Lower lobe of right lung (tissue), 2 donors: ENCODE data around the gene ITGB7. TPM values are rescaled to one million over a fixed set of nuclear protein-coding genes. Genes with fewer than 3 reads are reported as not detected.

Source experiments
- ATAC-seq, 2 donors: fragments of 200-7000 bp; cut with Tn5 transposase; one replicate each; pipeline ENCODE4 v1.9.1; 2020 to 2022; ENCODE audit warnings: mild to moderate bottlenecking in 2 of 2, moderate library complexity in 2 of 2
- DNase-seq: peaks from one replicate; pipeline ENCODE4 v3.0.0-alpha.2; 2020
- H3K27ac ChIP-seq: fragments of 200-600 bp; one replicate; pipeline ENCODE4 v1.8.0; 2022
- H3K27me3 ChIP-seq: fragments of 200-600 bp; one replicate; pipeline ENCODE4 v1.8.0; 2022; ENCODE audit warnings: low read depth
- H3K36me3 ChIP-seq: fragments of 200-600 bp; one replicate; pipeline ENCODE4 v1.8.0; 2022; ENCODE audit warnings: mild to moderate bottlenecking
- H3K4me1 ChIP-seq: fragments of 200-600 bp; one replicate; pipeline ENCODE4 v1.8.0; 2022
- H3K4me3 ChIP-seq: fragments of 200-600 bp; one replicate; pipeline ENCODE4 v1.8.0; 2022; ENCODE audit warnings: mild to moderate bottlenecking
- H3K9me3 ChIP-seq: fragments of 200-600 bp; one replicate; pipeline ENCODE4 v1.8.0; 2022
- CTCF ChIP-seq: fragments of 200-600 bp; IDR thresholded peaks from one replicate; pipeline ENCODE4 v1.8.0; 2022; ENCODE audit warnings: antibody characterized with exemption, mild to moderate bottlenecking
- intact Hi-C: fragments of 100-400 bp; cut with DNase I; formaldehyde crosslinking; loops from one replicate; pipeline ENCODE4 v1.11.0; 2022
- total RNA-seq: library from RNA; stranded (reverse); fragmentation: NEBNext Ultra II Directional; extraction: Animal tissue kit (Norgen Biotek cat#: 25700); gene quantifications from one replicate; pipeline ENCODE4 v1.2.1, GENCODE V29; 2021
- donor health status: DM: no; HTN: yes; CAD: no; lungs with severe emphysema.

The ITGB7 gene
- total RNA-seq, 1 donor from 2014 or later, result 9.7 TPM

GRCh38 chr12:53236443-53237111 lies 29.5 kb upstream of the ITGB7 start:
- H3K4me1 ChIP-seq, result peaks cover 26% of the 10 kb centered on the region
- DNase-seq (peak; percentile 8), ATAC-seq (no peak)
- no peaks in the 10 kb centered on the region for H3K9me3 ChIP-seq
- no peaks in the 10 kb centered on the region for H3K36me3 ChIP-seq
- H3K27ac ChIP-seq, result no peak overlapping the region
- H3K4me3 ChIP-seq, result no peak overlapping the region
- no peak for TF ChIP-seq CTCF
- intact Hi-C loops, result no loop called here
- H3K27me3 ChIP-seq, result no peaks in the 10 kb centered on the region

GRCh38 chr12:53235742-53236442 lies 28.8 kb upstream of the ITGB7 start:
- peaks cover 33% of the 10 kb centered on the region for H3K4me1 ChIP-seq
- no peaks in the 10 kb centered on the region for H3K36me3 ChIP-seq
- no peaks in the 10 kb centered on the region for H3K27me3 ChIP-seq
- intact Hi-C loops, result no loop called here
- H3K9me3 ChIP-seq, result no peaks in the 10 kb centered on the region
- TF ChIP-seq CTCF, result no peak
- no peak overlapping the region for H3K4me3 ChIP-seq
- DNase-seq (peak; percentile 18), ATAC-seq (no peak)
- no peak overlapping the region for H3K27ac ChIP-seq

GRCh38 chr12:53235164-53235563 lies 28.1 kb upstream of the ITGB7 start:
- Histone ChIP-seq H3K4me1 (peaks cover 37% of the 10 kb centered on the region), H3K4me3 (no peak overlapping the region), H3K27ac (no peak overlapping the region), H3K36me3 (no peaks in the 10 kb centered on the region), H3K27me3 (no peaks in the 10 kb centered on the region), H3K9me3 (no peaks in the 10 kb centered on the region)
- intact Hi-C loops, result no loop called here
- TF ChIP-seq CTCF, result no peak
- no peak for ATAC-seq
- no peak for DNase-seq

GRCh38 chr12:53234271-53234914 lies 27.3 kb upstream of the ITGB7 start:
- no peak overlapping the region for H3K27ac ChIP-seq

More at GRCh38 chr12:53234271-53234914, 27.3 kb upstream of the ITGB7 start:
- no peak for TF ChIP-seq CTCF
- intact Hi-C loops, result no loop called here
- Histone ChIP-seq H3K4me3 (no peak overlapping the region), H3K9me3 (no peaks in the 10 kb centered on the region), H3K36me3 (no peaks in the 10 kb centered on the region), H3K27me3 (no peaks in the 10 kb centered on the region), H3K4me1 (peaks cover 43% of the 10 kb centered on the region)
- ATAC-seq (no peak), DNase-seq (peak; percentile 46)
